Dermis microvascular lymphatic vessel endothelial cell (primary cell): ENCODE results near the gene PLVAP. TPM values are rescaled to one million over a fixed set of nuclear protein-coding genes. Genes with fewer than 3 reads are reported as not detected.

Experiments used
- DNase-seq, 2 donors: peaks; one replicate each; pipeline versions ENCODE4 v3.0.0 to v3.0.0-alpha.2; 2010; ENCODE audit warnings: low read depth in 2 of 2
- total RNA-seq: library from RNA; depleted of rRNA; stranded (reverse); fragments of >200 nt; gene quantifications from 2 replicates; pipeline ENCODE4 v1.2.1, GENCODE V29; 2014

Gene PLVAP
- total RNA-seq: 5.9 and 21.2 TPM in 2 replicates

GRCh38 chr19:17376935-17377600, at the start of gene PLVAP:
PLVAP (minus strand) TSS chr19:17377342; CDS start chr19:17377288, 54 bp downstream.
- peak; percentile 20 to 81 for DNase-seq

- peak in 1 of 2 donors; percentile 30 for DNase-seq
These were observed 47.7 kb upstream of the PLVAP start for GRCh38 chr19:17424743-17425365.

GRCh38 chr19:17423429-17424208, 46.5 kb upstream of the PLVAP start:
- no peak for DNase-seq

- no peak for DNase-seq
These were observed 44.8 kb upstream of the PLVAP start for GRCh38 chr19:17421942-17422341.

- DNase-seq: peak in 1 of 2 donors; percentile 58
These were observed 43.4 kb upstream of the PLVAP start for GRCh38 chr19:17420475-17420924.

- peak; percentile 99 for DNase-seq
These were observed 42.7 kb upstream of the PLVAP start, which contains the start of gene MVB12A for GRCh38 chr19:17419621-17420474. MVB12A (plus strand) TSS chr19:17420047; CDS start chr19:17420136, 89 bp downstream.

GRCh38 chr19:17419154-17419620, 42.0 kb upstream of the PLVAP start:
- no peak for DNase-seq

GRCh38 chr19:17418710-17419109, 41.6 kb upstream of the PLVAP start:
- no peak for DNase-seq

- no peak for DNase-seq
These were observed 38.0 kb upstream of the PLVAP start for GRCh38 chr19:17415121-17415520.

GRCh38 chr19:17414097-17414496, 37.0 kb upstream of the PLVAP start:
- no peak for DNase-seq

GRCh38 chr19:17411801-17412200, 34.7 kb upstream of the PLVAP start:
- no peak for DNase-seq

GRCh38 chr19:17409990-17410389, 32.8 kb upstream of the PLVAP start:
- DNase-seq: no peak

GRCh38 chr19:17406887-17407196, 29.7 kb upstream of the PLVAP start:
- DNase-seq: no peak

GRCh38 chr19:17406046-17406886, 29.1 kb upstream of the PLVAP start:
- DNase-seq: peak in 1 of 2 donors; percentile 19

GRCh38 chr19:17405250-17406045, 28.3 kb upstream of the PLVAP start, which contains the start of gene BST2:
BST2 (minus strand) TSS chr19:17405630; CDS start chr19:17405575, 55 bp downstream.
- DNase-seq: peak in 1 of 2 donors; percentile 34

- no peak for DNase-seq
These were observed 27.6 kb upstream of the PLVAP start for GRCh38 chr19:17404621-17405249.

GRCh38 chr19:17404015-17404414, 26.9 kb upstream of the PLVAP start:
- DNase-seq: no peak

GRCh38 chr19:17402982-17403855, 26.1 kb upstream of the PLVAP start:
- no peak for DNase-seq
